Activated naive CD8-positive, alpha-beta T cell treated with anti-CD3 and anti-CD28 coated beads, Interleukin-2, amount 10 ng/mL, durations not matched to agents 7 days and 5 days (primary cell): Measurements from ENCODE around the gene CCDC80. TPM values are rescaled to one million over a fixed set of nuclear protein-coding genes. Genes with fewer than 3 reads are reported as not detected.

Source experiments
- ATAC-seq: fragments of 150-1000 bp; cut with Tn5 transposase; one replicate; pipeline ENCODE4 v1.10.0; 2021; ENCODE audit warnings: low read depth, moderate library complexity
- POLR2A ChIA-PET: fragments of 350-600 bp; sonication (Branson Sonifier 250); formaldehyde crosslinking; loops from one replicate; lab custom pipeline; 2021; ENCODE audit warnings: antibody characterized with exemption; lab: Charles Lee
- DNase-seq: peaks from one replicate; pipeline ENCODE4 v3.0.0; 2021
- H3K27ac Mint-ChIP-seq: one replicate; pipeline ENCODE4 v1.8.0; 2022; ENCODE audit warnings: mild to moderate bottlenecking, mixed read lengths
- H3K27me3 Mint-ChIP-seq: one replicate; pipeline ENCODE4 v1.8.0; 2022; ENCODE audit warnings: mild to moderate bottlenecking, moderate library complexity, mixed read lengths
- H3K36me3 Mint-ChIP-seq: one replicate; pipeline ENCODE4 v1.8.0; 2021; ENCODE audit warnings: mild to moderate bottlenecking, mixed read lengths
- H3K4me1 Mint-ChIP-seq: one replicate; pipeline ENCODE4 v1.8.0; 2021; ENCODE audit warnings: mixed read lengths
- H3K4me3 Mint-ChIP-seq: one replicate; pipeline ENCODE4 v1.8.0; 2022; ENCODE audit warnings: mild to moderate bottlenecking, moderate library complexity, mixed read lengths
- H3K9me3 Mint-ChIP-seq: one replicate; pipeline ENCODE4 v1.8.0; 2021; ENCODE audit warnings: mixed read lengths
- total RNA-seq, 2 experiments: library from RNA; stranded (reverse); gene quantifications; one replicate each; pipeline ENCODE4 v1.2.3, GENCODE V29; 2021

Gene CCDC80
- not detected for total RNA-seq

- H3K27me3 Mint-ChIP-seq = peaks cover 12% of the 10 kb centered on the region
- no peak for DNase-seq
- POLR2A ChIA-PET = no interaction called here
- H3K36me3 Mint-ChIP-seq = no peaks in the 10 kb centered on the region
- H3K27ac Mint-ChIP-seq = no peak within 1 kb of the TSS
- H3K4me1 Mint-ChIP-seq = peaks cover 16% of the 10 kb centered on the region
- H3K4me3 Mint-ChIP-seq = no peak within 1 kb of the TSS
- no peak for ATAC-seq
- H3K9me3 Mint-ChIP-seq = no peaks in the 10 kb centered on the region
Measured at GRCh38 chr3:112640930-112641801, at the start of gene CCDC80. CCDC80 (minus strand) TSS chr3:112641143; CDS start chr3:112639905, 1,238 bp downstream.

- POLR2A ChIA-PET = no interaction called here
- ATAC-seq = no peak
- H3K27me3 Mint-ChIP-seq = peaks cover 9% of the 10 kb centered on the region
Measured at GRCh38 chr3:112689989-112690388, 49.0 kb upstream of the CCDC80 start.

GRCh38 chr3:112689385-112689784, 48.4 kb upstream of the CCDC80 start:
- peaks cover 3% of the 10 kb centered on the region for H3K9me3 Mint-ChIP-seq
- POLR2A ChIA-PET = no interaction called here
- peak overlapping the region; percentile 7 for H3K27ac Mint-ChIP-seq
- H3K36me3 Mint-ChIP-seq = peaks cover 1% of the 10 kb centered on the region
- ATAC-seq (no peak), DNase-seq (no peak)
- H3K27me3 Mint-ChIP-seq = peaks cover 9% of the 10 kb centered on the region
- no peak overlapping the region for H3K4me3 Mint-ChIP-seq
- H3K4me1 Mint-ChIP-seq = peaks cover 8% of the 10 kb centered on the region

More at GRCh38 chr3:112689989-112690388, 49.0 kb upstream of the CCDC80 start:
- Mint-ChIP-seq H3K36me3 (peaks cover 1% of the 10 kb centered on the region), H3K9me3 (peaks cover 3% of the 10 kb centered on the region), H3K27ac (no peak overlapping the region), H3K4me1 (peaks cover 8% of the 10 kb centered on the region), H3K4me3 (no peak overlapping the region)
- no peak for DNase-seq

GRCh38 chr3:112688819-112689218, 47.9 kb upstream of the CCDC80 start:
- H3K27ac Mint-ChIP-seq = peak overlapping the region; percentile 7

GRCh38 chr3:112688085-112688769, 47.3 kb upstream of the CCDC80 start:
- H3K4me3 Mint-ChIP-seq = no peak overlapping the region
- H3K27ac Mint-ChIP-seq = no peak overlapping the region
- ATAC-seq (no peak), DNase-seq (no peak)
- peaks cover 1% of the 10 kb centered on the region for H3K36me3 Mint-ChIP-seq
- no peaks in the 10 kb centered on the region for H3K9me3 Mint-ChIP-seq
- peaks cover 8% of the 10 kb centered on the region for H3K4me1 Mint-ChIP-seq
- H3K27me3 Mint-ChIP-seq = peaks cover 9% of the 10 kb centered on the region
- POLR2A ChIA-PET = interaction anchor here (0.7 kb wide), 1 partner anchor 287 kb away, joined by 3 read pairs; the partner anchor contains the start of gene CD200R1

More at GRCh38 chr3:112688819-112689218, 47.9 kb upstream of the CCDC80 start:
- peaks cover 8% of the 10 kb centered on the region for H3K4me1 Mint-ChIP-seq
- no peak for DNase-seq
- peaks cover 9% of the 10 kb centered on the region for H3K27me3 Mint-ChIP-seq
- H3K9me3 Mint-ChIP-seq = peaks cover 3% of the 10 kb centered on the region
- POLR2A ChIA-PET = interaction anchor here (0.7 kb wide), 1 partner anchor 286 kb away, joined by 3 read pairs; the partner anchor contains the start of gene CD200R1
- H3K36me3 Mint-ChIP-seq = peaks cover 1% of the 10 kb centered on the region
- H3K4me3 Mint-ChIP-seq = no peak overlapping the region
- no peak for ATAC-seq

GRCh38 chr3:112687616-112688015, 46.7 kb upstream of the CCDC80 start:
- POLR2A ChIA-PET = no interaction called here
- H3K36me3 Mint-ChIP-seq = peaks cover under 1% of the 10 kb centered on the region
- H3K27ac Mint-ChIP-seq = no peak overlapping the region
- peaks cover 8% of the 10 kb centered on the region for H3K4me1 Mint-ChIP-seq
- peaks cover 9% of the 10 kb centered on the region for H3K27me3 Mint-ChIP-seq
- H3K9me3 Mint-ChIP-seq = no peaks in the 10 kb centered on the region
- H3K4me3 Mint-ChIP-seq = no peak overlapping the region
- DNase-seq (no peak), ATAC-seq (no peak)

GRCh38 chr3:112687211-112687610, 46.3 kb upstream of the CCDC80 start:
- Mint-ChIP-seq H3K4me3 (no peak overlapping the region), H3K36me3 (no peaks in the 10 kb centered on the region), H3K27me3 (peaks cover 9% of the 10 kb centered on the region), H3K27ac (no peak overlapping the region), H3K9me3 (no peaks in the 10 kb centered on the region), H3K4me1 (peaks cover 8% of the 10 kb centered on the region)
- DNase-seq (no peak), ATAC-seq (no peak)
- POLR2A ChIA-PET = no interaction called here

GRCh38 chr3:112685956-112686799, 45.2 kb upstream of the CCDC80 start:
- Mint-ChIP-seq H3K9me3 (no peaks in the 10 kb centered on the region), H3K27me3 (peaks cover 9% of the 10 kb centered on the region), H3K4me3 (no peak overlapping the region), H3K4me1 (peaks cover 8% of the 10 kb centered on the region), H3K27ac (no peak overlapping the region), H3K36me3 (no peaks in the 10 kb centered on the region)
- no peak for ATAC-seq
- no peak for DNase-seq
- POLR2A ChIA-PET = no interaction called here

- ATAC-seq = no peak
- Mint-ChIP-seq H3K9me3 (no peaks in the 10 kb centered on the region), H3K4me1 (peaks cover 8% of the 10 kb centered on the region), H3K27ac (no peak overlapping the region), H3K4me3 (no peak overlapping the region), H3K36me3 (no peaks in the 10 kb centered on the region), H3K27me3 (peaks cover 9% of the 10 kb centered on the region)
- POLR2A ChIA-PET = no interaction called here
- no peak for DNase-seq
Measured at GRCh38 chr3:112685420-112685819, 44.5 kb upstream of the CCDC80 start.

- no peaks in the 10 kb centered on the region for H3K36me3 Mint-ChIP-seq
- no peak overlapping the region for H3K27ac Mint-ChIP-seq
- no peak for ATAC-seq
- peaks cover 6% of the 10 kb centered on the region for H3K27me3 Mint-ChIP-seq
- H3K4me3 Mint-ChIP-seq = no peak overlapping the region
- POLR2A ChIA-PET = no interaction called here
- H3K4me1 Mint-ChIP-seq = peaks cover 6% of the 10 kb centered on the region
- DNase-seq = no peak
- no peaks in the 10 kb centered on the region for H3K9me3 Mint-ChIP-seq
Measured at GRCh38 chr3:112682361-112682760, 41.4 kb upstream of the CCDC80 start.

GRCh38 chr3:112681822-112682325, 40.9 kb upstream of the CCDC80 start:
- H3K36me3 Mint-ChIP-seq = no peaks in the 10 kb centered on the region
- POLR2A ChIA-PET = no interaction called here
- peaks cover 6% of the 10 kb centered on the region for H3K27me3 Mint-ChIP-seq
- no peaks in the 10 kb centered on the region for H3K9me3 Mint-ChIP-seq
- H3K27ac Mint-ChIP-seq = no peak overlapping the region
- DNase-seq (no peak), ATAC-seq (no peak)
- peaks cover 9% of the 10 kb centered on the region for H3K4me1 Mint-ChIP-seq
- H3K4me3 Mint-ChIP-seq = no peak overlapping the region

GRCh38 chr3:112676659-112677234, 35.8 kb upstream of the CCDC80 start:
- Mint-ChIP-seq H3K27me3 (peaks cover 8% of the 10 kb centered on the region), H3K9me3 (no peaks in the 10 kb centered on the region), H3K4me3 (peak overlapping the region; percentile 74), H3K36me3 (peaks cover 3% of the 10 kb centered on the region), H3K4me1 (peaks cover 53% of the 10 kb centered on the region), H3K27ac (peak overlapping the region; percentile 88)
- POLR2A ChIA-PET = interaction anchor here (1.0 to 1.5 kb wide), 4 partner anchors 9 to 315 kb away, joined by 3 to 4 read pairs (median 3); partner anchors contain the start of genes ATG3, GTPBP8 and SLC35A5
- peak; percentile 68 for DNase-seq
- ATAC-seq = peak; percentile 95
